Common myeloid progenitor, CD34-positive (primary cell): Measurements from ENCODE around the gene PUS10.
"Not testable (repeated sequence)": the region's sequence is repeated elsewhere in the genome, so short reads cannot be mapped to it uniquely, and the experiment has no call there.

Experiments
- CTCF ChIA-PET: fragments of 350-600 bp; sonication (Branson Sonifier 250); formaldehyde crosslinking; loops from one replicate; lab custom pipeline; 2021; ENCODE audit warnings: antibody characterized with exemption; lab: Charles Lee
- POLR2A ChIA-PET: fragments of 350-600 bp; sonication (Branson Sonifier 250); formaldehyde crosslinking; loops from one replicate; lab custom pipeline; 2021; ENCODE audit warnings: antibody characterized with exemption; lab: Charles Lee
- DNase-seq, 3 donors: peaks; one replicate each; pipeline versions ENCODE4 v3.0.0 to v3.0.0-alpha.2; 2013
- H3K27ac ChIP-seq, 2 experiments: 1 replicate in 1 of 2; 2 replicates in 1 of 2; pipeline ENCODE4 v1.7.0; 2013; ENCODE audit warnings: inconsistent platforms in 2 of 2, low read length in 2 of 2, mild to moderate bottlenecking in 2 of 2, low read depth in 1 of 2, moderate library complexity in 1 of 2; ENCODE audit not compliant: severe bottlenecking in 2 of 2, insufficient read depth in 1 of 2, poor library complexity in 1 of 2
- H3K27me3 ChIP-seq, 5 experiments: replicated peaks in 2 of 5; 1 replicate in 3 of 5; 2 replicates in 2 of 5; pipeline versions ENCODE4 v1.6.1 to v1.7.0; 2013; ENCODE audit warnings: low read length in 4 of 5, mild to moderate bottlenecking in 2 of 5, moderate library complexity in 2 of 5, inconsistent platforms in 1 of 5; ENCODE audit not compliant: insufficient read depth in 5 of 5, control insufficient read depth in 4 of 5
- H3K36me3 ChIP-seq, 4 experiments: 1 replicate in 2 of 4; 2 replicates in 2 of 4; pipeline versions ENCODE4 v1.6.1 to v1.7.0; 2013; ENCODE audit warnings: low read length in 3 of 4, control low read depth in 1 of 4, mild to moderate bottlenecking in 1 of 4; ENCODE audit not compliant: control insufficient read depth in 4 of 4, insufficient read depth in 4 of 4
- H3K4me1 ChIP-seq, 4 experiments: 1 replicate in 3 of 4; 2 replicates in 1 of 4; pipeline versions ENCODE4 v1.6.1 to v1.7.1; 2013; ENCODE audit warnings: low read length in 3 of 4, mild to moderate bottlenecking in 3 of 4, control low read depth in 1 of 4, inconsistent platforms in 1 of 4, moderate library complexity in 1 of 4; ENCODE audit not compliant: control insufficient read depth in 4 of 4, insufficient read depth in 4 of 4; ENCODE audit errors: control extremely low read depth in 1 of 4
- H3K4me3 ChIP-seq, 7 experiments: 1 replicate in 4 of 7; 2 replicates in 3 of 7; pipeline versions ENCODE4 v1.5.1 to v1.7.0; 2013; ENCODE audit warnings: mild to moderate bottlenecking in 7 of 7, low read length in 6 of 7, moderate library complexity in 6 of 7, inconsistent platforms in 2 of 7, low read depth in 2 of 7, control low read depth in 1 of 7; ENCODE audit not compliant: insufficient read depth in 4 of 7, control insufficient read depth in 1 of 7; ENCODE audit errors: extremely low read depth in 1 of 7
- H3K9me3 ChIP-seq, 5 experiments: 1 replicate in 4 of 5; 2 replicates in 1 of 5; pipeline versions ENCODE4 v1.6.1 to v1.7.1; 2013; ENCODE audit warnings: low read length in 4 of 5, mild to moderate bottlenecking in 2 of 5, inconsistent platforms in 1 of 5, low read depth in 1 of 5, moderate library complexity in 1 of 5; ENCODE audit not compliant: control insufficient read depth in 4 of 5, insufficient read depth in 2 of 5; ENCODE audit errors: control extremely low read depth in 1 of 5
- WGBS: methylation state at CpG from one replicate; pipeline ENCODE4 v1.1.5; 2013; ENCODE audit not compliant: insufficient coverage; 5-methylcytosine and 5-hydroxymethylcytosine counted together

The PUS10 gene

DNA sequence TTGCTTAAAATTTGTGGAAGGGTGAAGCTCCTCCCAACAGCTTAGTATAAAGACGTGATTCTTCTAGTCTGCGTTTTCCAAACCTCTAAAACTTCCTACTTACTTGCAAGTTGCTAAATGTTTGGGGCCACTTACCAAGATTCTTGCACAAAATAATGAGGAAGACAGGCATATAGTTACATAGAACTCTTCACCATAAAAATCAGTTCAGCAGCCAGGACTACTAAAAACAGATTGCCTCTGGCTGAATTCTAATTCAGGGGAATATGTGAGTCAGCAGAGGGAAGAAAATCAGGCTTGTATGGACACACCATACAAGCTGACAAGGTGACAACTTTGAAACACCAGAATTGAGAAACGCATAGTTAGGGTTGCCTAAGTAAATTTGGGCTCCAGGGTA is 3.3 kb downstream of the PUS10 start:
- Histone ChIP-seq H3K4me1 (peaks cover 10 to 36% (median 23%) of the 10 kb centered on the region in 4 experiments), H3K4me3 (no peak overlapping the region), H3K27ac (no peak overlapping the region), H3K27me3 (no peaks in the 10 kb centered on the region), H3K9me3 (no peaks in the 10 kb centered on the region), H3K36me3 (peaks cover 0 to 5% (median 0%) of the 10 kb centered on the region in 4 experiments)
- ChIA-PET POLR2A (no interaction called here), CTCF (no interaction called here)
- WGBS = 100% methylated on average over 1 of the region's 3 CpGs
- DNase-seq = no peak

DNA sequence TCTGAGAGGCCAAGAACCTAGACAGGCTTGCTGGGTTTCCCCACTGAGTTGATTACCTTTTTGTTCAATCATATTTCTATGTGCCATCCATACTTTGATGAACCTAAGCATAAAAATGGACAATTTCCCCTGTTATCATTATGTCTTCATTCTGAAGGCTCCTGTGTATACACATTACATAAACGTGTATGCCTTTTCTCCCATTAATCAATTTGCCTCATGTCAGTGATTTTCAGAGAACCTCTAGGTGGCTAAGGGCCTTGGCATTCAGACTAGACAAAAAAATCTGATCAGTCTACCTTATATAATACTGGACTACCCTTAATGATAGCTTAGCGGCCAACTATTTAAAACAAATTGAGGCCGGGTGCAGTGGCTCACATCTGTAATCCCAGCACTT is 4.7 kb downstream of the PUS10 start:
- Histone ChIP-seq H3K27me3 (no peaks in the 10 kb centered on the region), H3K36me3 (peaks cover 0 to 5% (median under 1%) of the 10 kb centered on the region in 4 experiments), H3K4me1 (peaks cover 10 to 22% (median 11%) of the 10 kb centered on the region in 4 experiments), H3K4me3 (no peak overlapping the region), H3K27ac (no peak overlapping the region), H3K9me3 (no peaks in the 10 kb centered on the region)
- WGBS = 88% methylated on average over 1 of the region's 3 CpGs
- CTCF ChIA-PET = no interaction called here
- DNase-seq = no peak
- POLR2A ChIA-PET = no interaction called here

DNA sequence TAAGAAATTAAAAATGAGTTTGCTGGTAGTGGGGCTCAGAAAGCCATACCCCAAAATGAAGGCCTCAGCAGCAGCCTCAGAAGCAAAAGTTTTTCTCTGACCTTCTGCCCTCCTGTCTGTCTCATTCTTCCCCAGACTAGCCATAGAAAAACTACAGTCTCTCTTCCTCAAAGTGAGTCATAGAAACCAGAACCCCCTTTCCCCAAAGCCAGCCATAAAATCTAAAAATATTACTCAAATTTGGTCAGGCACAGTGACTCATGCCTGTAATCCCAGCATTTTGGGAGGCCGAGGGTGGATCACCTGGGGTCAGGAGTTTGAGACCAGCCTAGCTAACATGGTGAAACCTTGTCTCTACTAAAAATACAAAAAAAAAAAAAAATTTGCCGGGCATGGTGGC is 5.8 kb downstream of the PUS10 start:
- DNase-seq = peak in 2 of 3 donors; percentile 40 to 53
- H3K4me3 ChIP-seq, CTCF ChIA-PET, H3K27ac ChIP-seq, POLR2A ChIA-PET, H3K9me3 ChIP-seq, H3K36me3 ChIP-seq, H3K27me3 ChIP-seq: not testable (repeated sequence)
- 75% methylated on average over 1 of the region's 2 CpGs for WGBS
- H3K4me1 ChIP-seq = peaks cover 8 to 18% (median 10%) of the 10 kb centered on the region in 4 experiments

DNA sequence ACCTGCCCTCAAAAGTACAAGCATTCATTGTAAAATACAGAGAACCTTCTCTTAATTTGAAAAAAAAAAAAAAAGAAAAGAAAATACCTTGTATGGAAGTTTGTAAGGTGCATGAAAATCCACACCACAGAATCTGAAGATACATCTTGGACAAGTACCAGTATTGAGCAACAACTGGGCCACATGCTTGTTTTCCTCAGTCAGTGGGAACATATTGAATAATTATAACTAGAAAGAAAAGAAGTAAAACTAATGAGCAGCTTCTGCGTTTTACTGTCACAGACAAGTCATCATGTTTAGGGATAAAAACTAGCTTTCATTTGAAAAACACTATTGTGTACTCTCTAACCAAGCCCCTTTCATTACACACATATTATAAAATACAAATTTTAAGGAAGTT is 6.4 kb downstream of the PUS10 start:
- Histone ChIP-seq H3K27ac (no peak overlapping the region), H3K27me3 (no peaks in the 10 kb centered on the region), H3K4me3 (no peak overlapping the region), H3K36me3 (peaks cover 0 to 5% (median under 1%) of the 10 kb centered on the region in 4 experiments), H3K4me1 (peaks cover 7 to 17% (median 9%) of the 10 kb centered on the region in 4 experiments), H3K9me3 (no peaks in the 10 kb centered on the region)
- no peak for DNase-seq
- ChIA-PET POLR2A (no interaction called here), CTCF (interaction anchor here (2.1 kb wide), 1 partner anchor 12 kb away, joined by 10 read pairs; no protein-coding TSS in a partner anchor)
- WGBS = no CpG with 5 or more reads among the region's 1 CpG

DNA sequence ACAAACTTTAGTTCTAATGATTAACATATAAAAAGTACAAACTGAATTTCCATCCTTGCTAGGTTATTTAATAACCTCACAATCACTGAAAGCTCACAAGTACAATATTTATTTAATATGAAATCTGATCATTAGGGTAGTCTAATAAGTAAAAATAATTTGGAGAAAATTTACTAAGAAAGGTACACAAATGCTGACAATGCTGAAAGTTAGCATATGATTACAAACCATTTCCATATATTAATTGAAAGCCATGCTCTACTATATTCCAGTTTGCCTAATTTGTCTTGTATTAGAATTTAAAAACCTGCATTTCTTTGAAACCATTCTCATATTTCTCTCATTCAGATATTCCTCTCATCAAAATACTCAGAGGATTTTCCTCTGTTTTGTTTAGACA is 8.7 kb downstream of the PUS10 start:
- POLR2A ChIA-PET = no interaction called here
- Histone ChIP-seq H3K9me3 (no peaks in the 10 kb centered on the region), H3K4me1 (peaks cover 0 to 8% (median 0%) of the 10 kb centered on the region in 4 experiments), H3K4me3 (no peak overlapping the region), H3K27me3 (no peaks in the 10 kb centered on the region), H3K36me3 (peaks cover 0 to 2% (median 0%) of the 10 kb centered on the region in 4 experiments), H3K27ac (no peak overlapping the region)
- CTCF ChIA-PET = interaction anchor here (1.6 to 1.8 kb wide), 2 partner anchors 12 to 238 kb away, joined by 3 read pairs; no protein-coding TSS in a partner anchor
- no peak for DNase-seq

DNA sequence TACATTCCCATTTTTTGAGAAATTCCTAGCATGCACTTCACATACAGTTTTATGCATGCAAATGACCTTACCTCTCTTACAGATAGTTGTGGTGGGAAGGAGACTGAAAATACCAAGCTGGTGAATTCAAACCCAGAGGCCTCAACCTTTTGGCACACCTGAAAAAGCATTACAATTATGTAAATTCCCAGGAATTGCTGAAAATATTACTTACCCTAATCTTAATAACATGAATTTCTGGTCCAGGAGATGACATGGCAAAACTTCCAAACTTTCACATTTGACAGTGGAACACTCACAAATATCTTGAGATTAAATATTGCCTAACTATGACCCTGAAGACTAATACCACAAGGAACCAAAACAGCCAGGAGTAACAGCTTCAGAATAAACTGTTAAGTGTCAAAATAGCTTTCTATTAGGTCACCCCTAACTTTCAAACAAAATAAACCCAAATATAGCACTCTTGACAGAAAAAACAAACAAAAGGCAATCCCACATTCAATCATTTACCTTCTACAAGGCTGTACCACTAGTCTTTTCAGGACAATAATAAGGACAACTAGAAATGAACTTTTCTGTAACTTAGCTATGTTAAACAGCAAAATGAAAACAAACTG is 11.5 kb downstream of the PUS10 start:
- DNase-seq = no peak
- Histone ChIP-seq H3K4me1 (no peaks in the 10 kb centered on the region), H3K9me3 (no peaks in the 10 kb centered on the region), H3K27me3 (no peaks in the 10 kb centered on the region), H3K36me3 (peaks cover 0 to 2% (median under 1%) of the 10 kb centered on the region in 4 experiments), H3K4me3 (no peak overlapping the region), H3K27ac (no peak overlapping the region)
- CTCF ChIA-PET = interaction anchor here (0.6 to 1.8 kb wide), 6 partner anchors 9 to 226 kb away, joined by 3 to 5 read pairs (median 3); no protein-coding TSS in a partner anchor
- POLR2A ChIA-PET = interaction anchor here (0.6 kb wide), 1 partner anchor 329 kb away, joined by 3 read pairs; no protein-coding TSS in a partner anchor

DNA sequence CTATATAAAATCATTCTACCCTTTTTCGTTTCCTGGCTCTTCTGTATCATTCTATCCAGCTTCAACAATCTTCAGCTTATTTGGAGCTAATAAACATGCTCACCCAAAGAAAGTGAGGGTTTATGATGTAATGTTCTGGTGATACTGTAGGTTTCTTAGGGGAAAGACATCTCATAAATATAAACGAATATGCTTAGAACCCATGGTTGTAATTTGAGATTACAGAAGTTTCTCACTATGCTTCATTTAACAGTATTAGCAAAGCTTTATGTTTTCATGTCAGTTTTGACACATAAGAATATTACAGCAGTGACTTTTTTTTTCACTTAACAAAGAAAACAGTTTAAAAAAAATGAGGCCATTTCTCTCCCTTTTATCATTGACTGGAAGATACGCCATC is 12.3 kb downstream of the PUS10 start:
- ChIA-PET CTCF (interaction anchor here (0.7 to 1.8 kb wide), 6 partner anchors 8 to 297 kb away, joined by 3 to 6 read pairs (median 4); no protein-coding TSS in a partner anchor), POLR2A (interaction anchor here (0.6 kb wide), 1 partner anchor 328 kb away, joined by 3 read pairs; no protein-coding TSS in a partner anchor)
- H3K4me3 ChIP-seq = no peak overlapping the region
- no peak overlapping the region for H3K27ac ChIP-seq
- DNase-seq = no peak
- H3K27me3 ChIP-seq = no peaks in the 10 kb centered on the region
- peaks cover 0 to 2% (median under 1%) of the 10 kb centered on the region in 4 experiments for H3K36me3 ChIP-seq
- no peaks in the 10 kb centered on the region for H3K4me1 ChIP-seq
- H3K9me3 ChIP-seq = no peaks in the 10 kb centered on the region
- no CpG with 5 or more reads among the region's 3 CpGs for WGBS
